Nephron (organoid): ENCODE measurements around the gene DNAAF3.
"Not testable (repeated sequence)": the region's sequence is repeated elsewhere in the genome, so short reads cannot be mapped to it uniquely, and the experiment has no call there.

Source experiments
- H3K27ac Mint-ChIP-seq, 3 experiments: 2 replicates each; pipeline ENCODE4 v1.8.0; 2020; ENCODE audit warnings: mixed read lengths in 3 of 3, mild to moderate bottlenecking in 2 of 3, moderate library complexity in 1 of 3
- H3K27me3 Mint-ChIP-seq: 2 replicates; pipeline ENCODE4 v1.8.0; 2021; ENCODE audit warnings: low read depth, mild to moderate bottlenecking, moderate library complexity, mixed read lengths
- H3K36me3 Mint-ChIP-seq: 2 replicates; pipeline ENCODE4 v1.8.0; 2020; ENCODE audit warnings: low read depth, mixed read lengths
- H3K4me1 Mint-ChIP-seq: 2 replicates; pipeline ENCODE4 v1.8.0; 2020; ENCODE audit warnings: mixed read lengths
- H3K4me3 Mint-ChIP-seq, 3 experiments: 2 replicates each; pipeline ENCODE4 v1.8.0; 2020; ENCODE audit warnings: mild to moderate bottlenecking in 3 of 3, mixed read lengths in 3 of 3, moderate library complexity in 2 of 3
- H3K9me3 Mint-ChIP-seq: 2 replicates; pipeline ENCODE4 v1.8.0; 2020; ENCODE audit warnings: mixed read lengths
- TF ChIP-seq, protein P1 (sequence below), 3 experiments: fragments of 200-600 bp; sonication (generic); IDR thresholded peaks; one replicate each; pipeline ENCODE4 v1.5.0; 2021; ENCODE audit warnings: antibody characterized with exemption in 3 of 3; ENCODE audit not compliant: unreplicated experiment in 3 of 3

Gene DNAAF3

DNA sequence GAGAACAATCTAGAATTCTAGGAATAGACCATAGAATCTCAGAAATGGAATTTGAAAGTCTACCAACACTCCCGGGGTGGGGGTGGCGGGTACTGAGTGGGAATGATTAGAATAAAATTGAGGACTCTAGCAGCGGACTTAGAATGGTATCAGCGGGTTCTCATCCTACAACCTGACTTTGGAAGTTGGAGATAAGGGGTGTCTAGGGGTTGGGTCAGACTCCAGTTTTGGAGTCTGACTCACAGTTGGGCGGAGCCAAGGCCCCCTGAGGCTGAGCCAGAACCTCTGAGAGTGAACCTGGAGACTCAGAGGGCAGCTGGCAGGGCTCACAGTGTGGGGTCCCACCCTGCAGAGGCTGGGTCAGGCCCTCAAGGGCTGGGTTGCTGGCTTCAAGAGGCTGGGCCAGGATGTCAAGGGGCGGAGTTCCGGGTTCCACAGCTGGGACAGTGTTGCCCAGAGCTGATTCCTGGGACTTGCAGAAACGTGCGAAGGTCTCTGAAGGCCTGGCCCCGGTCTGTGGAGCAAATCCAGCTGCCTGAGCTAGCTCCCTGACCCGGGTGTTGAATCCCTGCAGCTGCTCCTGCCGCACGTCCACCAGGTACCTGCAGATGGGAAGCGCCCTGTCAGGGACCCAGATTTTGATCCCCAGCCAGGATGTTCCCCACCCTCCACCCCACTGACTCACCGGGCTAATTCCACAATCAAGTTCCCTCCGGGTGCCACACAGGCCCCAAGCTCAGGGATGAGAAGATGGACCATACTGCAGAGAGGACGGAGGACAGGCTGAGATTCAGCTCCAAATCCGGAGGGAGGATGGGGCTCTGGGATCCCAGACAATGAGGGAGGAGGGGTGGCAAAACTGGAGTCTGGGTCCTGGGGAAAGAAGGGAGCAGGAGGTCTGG lies 7.3 kb downstream of the DNAAF3 start:
- TF ChIP-seq, protein P1, sequence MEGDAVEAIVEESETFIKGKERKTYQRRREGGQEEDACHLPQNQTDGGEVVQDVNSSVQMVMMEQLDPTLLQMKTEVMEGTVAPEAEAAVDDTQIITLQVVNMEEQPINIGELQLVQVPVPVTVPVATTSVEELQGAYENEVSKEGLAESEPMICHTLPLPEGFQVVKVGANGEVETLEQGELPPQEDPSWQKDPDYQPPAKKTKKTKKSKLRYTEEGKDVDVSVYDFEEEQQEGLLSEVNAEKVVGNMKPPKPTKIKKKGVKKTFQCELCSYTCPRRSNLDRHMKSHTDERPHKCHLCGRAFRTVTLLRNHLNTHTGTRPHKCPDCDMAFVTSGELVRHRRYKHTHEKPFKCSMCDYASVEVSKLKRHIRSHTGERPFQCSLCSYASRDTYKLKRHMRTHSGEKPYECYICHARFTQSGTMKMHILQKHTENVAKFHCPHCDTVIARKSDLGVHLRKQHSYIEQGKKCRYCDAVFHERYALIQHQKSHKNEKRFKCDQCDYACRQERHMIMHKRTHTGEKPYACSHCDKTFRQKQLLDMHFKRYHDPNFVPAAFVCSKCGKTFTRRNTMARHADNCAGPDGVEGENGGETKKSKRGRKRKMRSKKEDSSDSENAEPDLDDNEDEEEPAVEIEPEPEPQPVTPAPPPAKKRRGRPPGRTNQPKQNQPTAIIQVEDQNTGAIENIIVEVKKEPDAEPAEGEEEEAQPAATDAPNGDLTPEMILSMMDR (IDR thresholded peaks at IDR 0.05; ENCODE audit: unreplicated experiment in 3 of 3): no peak
- peaks cover 23% of the 10 kb centered on the region for H3K4me1 Mint-ChIP-seq

DNA sequence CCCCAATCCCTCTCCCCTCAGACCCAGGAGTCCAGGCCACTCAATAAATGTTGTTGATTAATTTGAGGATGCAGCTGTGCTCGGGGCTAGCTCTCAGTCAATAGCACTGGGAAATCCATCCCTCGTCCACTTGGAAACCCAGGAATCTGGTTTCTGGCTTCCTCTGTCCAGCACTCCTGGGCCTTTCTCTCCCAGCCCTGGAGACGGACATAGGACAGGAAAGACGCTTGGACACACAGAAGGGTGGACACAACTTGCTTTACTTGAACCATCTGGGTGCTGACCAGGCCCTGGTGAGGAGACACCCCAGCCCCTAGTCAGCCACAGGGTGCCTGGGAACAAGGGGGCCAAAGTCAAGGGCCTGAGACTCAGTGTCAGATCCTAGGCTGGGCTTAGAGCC lies 8.0 kb downstream of the DNAAF3 start:
- Mint-ChIP-seq H3K4me1 (peaks cover 26% of the 10 kb centered on the region), H3K9me3 (no peaks in the 10 kb centered on the region), H3K27ac (no peak overlapping the region), H3K36me3 (no peaks in the 10 kb centered on the region), H3K27me3 (peaks cover 26% of the 10 kb centered on the region), H3K4me3 (no peak overlapping the region)
- TF ChIP-seq, protein P1 (IDR thresholded peaks at IDR 0.05; ENCODE audit: unreplicated experiment in 3 of 3): no peak

More for the DNA sequence above, 7.3 kb downstream of the DNAAF3 start:
- no peak overlapping the region for H3K27ac Mint-ChIP-seq
- peaks cover 24% of the 10 kb centered on the region for H3K27me3 Mint-ChIP-seq
- no peak overlapping the region for H3K4me3 Mint-ChIP-seq
- no peaks in the 10 kb centered on the region for H3K36me3 Mint-ChIP-seq
- no peaks in the 10 kb centered on the region for H3K9me3 Mint-ChIP-seq

DNA sequence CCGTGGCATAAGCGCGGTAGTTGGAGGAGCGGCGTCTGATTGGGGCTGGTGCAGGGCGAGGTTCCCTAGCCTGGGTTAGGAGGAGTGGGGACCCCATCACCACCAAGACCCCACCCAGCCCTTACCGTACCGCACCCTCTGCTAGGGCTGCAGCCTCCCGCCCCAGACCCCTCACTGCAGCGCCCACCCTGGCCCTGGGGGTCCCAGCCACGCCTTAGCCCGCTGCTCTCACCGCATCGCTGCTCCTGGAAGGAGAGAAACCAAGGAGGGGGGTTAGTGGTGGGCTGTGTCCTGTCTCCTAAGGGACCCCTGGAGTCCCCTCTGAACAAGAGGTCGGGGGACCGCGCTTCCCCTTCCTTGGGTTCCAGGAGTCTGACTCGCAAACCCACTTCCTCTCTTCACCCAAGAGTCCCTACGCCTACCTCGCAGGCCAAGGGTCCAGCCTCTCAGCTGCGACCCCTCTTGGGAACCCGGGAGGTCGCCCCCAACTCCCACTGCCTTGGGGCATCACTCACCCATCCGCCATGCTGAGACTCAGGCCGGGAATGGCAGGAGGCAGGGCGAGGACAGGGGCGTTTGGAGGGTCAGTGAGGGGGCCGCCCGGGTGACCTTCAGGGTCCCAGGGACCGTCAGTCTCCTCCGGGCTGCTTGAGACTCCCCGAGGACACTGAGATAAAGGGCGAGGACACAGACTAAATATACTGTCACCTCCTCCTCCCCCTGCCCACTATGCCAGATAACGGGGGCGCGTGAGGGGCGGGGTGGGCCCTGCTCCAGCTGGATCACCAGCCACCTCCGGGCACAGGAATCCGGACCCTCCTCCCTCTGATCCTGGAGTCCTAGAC lies 9.1 kb downstream of the DNAAF3 start, which contains the start of gene TNNI3:
Gene TNNI3 (minus strand): TSS at position 669 of the 845 bp plus-strand sequence. CDS start 143 bp downstream, at position 526.
- Mint-ChIP-seq H3K27me3 (peaks cover 26% of the 10 kb centered on the region), H3K36me3 (no peaks in the 10 kb centered on the region), H3K4me1 (peaks cover 26% of the 10 kb centered on the region), H3K27ac (peak within 1 kb of the TSS in 2 of 3 experiments; percentile 13 to 69), H3K9me3 (no peaks in the 10 kb centered on the region), H3K4me3 (peak within 1 kb of the TSS; percentile 80 to 85 (median 85))
- TF ChIP-seq, protein P1 (IDR thresholded peaks at IDR 0.05; ENCODE audit: unreplicated experiment in 3 of 3): no peak

DNA sequence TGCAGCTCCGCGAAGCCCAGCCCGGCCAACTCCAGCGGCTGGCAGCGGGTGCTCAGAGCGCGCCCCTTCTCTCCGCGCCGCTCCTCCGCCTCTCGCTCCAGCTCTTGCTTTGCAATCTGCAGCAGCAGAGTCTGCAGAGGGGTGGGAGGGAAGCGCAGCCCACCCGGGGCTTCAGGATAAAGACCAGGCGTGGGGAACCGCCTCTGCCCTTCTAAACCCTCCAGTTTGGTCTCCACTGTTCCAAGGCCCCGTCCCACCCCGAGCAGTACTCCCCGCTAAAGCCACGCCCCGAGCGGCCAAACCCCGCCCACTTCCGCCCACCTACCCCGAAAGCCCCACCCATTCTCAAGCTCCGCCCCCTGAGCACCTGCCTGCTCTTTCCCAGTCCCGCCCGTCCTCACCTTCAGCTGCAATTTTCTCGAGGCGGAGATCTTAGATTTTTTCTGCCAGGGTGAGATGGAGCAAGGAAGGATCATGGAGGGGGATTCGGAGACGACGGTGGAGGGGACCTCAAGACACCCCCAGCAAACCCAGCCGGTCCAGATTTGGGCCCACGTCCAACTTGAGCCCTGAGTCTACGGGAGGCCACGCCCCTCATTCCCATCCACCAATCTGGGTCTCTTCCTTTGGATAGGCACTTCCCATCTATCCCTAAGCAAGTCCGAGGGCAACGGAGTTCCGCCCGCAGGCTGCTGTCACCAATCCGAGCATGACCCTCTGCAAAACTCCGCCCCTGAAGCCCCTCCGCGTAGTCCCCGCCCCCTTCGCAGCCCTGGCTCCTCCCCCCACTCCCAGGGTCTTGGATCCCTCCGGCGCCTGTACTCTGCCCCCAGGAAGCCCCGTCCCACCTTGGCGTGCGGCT lies 10.0 kb downstream of the DNAAF3 start:
- Mint-ChIP-seq H3K27me3 (peaks cover 27% of the 10 kb centered on the region), H3K4me1 (peaks cover 31% of the 10 kb centered on the region), H3K9me3 (no peaks in the 10 kb centered on the region), H3K4me3 (peak overlapping the region; percentile 80 to 85 (median 85)), H3K36me3 (peaks cover 1% of the 10 kb centered on the region), H3K27ac (peak overlapping the region in 2 of 3 experiments; percentile 13 to 69)
- TF ChIP-seq, protein P1 (IDR thresholded peaks at IDR 0.05; ENCODE audit: unreplicated experiment in 3 of 3): no peak

DNA sequence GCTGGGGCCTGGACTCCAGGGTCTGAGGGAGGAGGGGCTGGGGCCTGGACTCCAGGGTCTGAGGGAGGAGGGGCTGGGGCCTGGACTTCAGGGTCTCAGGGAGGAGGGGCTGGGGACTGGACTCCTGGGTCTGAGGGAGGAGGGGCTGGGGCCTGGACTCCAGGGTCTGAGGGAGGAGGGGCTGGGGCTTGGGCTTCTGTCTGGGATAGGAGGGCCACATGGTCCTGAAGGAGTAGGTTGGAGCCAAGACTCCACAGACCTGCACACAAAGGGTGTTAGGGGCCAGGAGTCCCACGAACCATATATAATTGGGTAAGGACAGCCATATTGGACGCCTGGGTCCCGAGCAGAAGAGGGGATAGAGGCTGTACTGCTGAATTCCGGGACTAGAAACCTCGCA lies 10.6 kb downstream of the DNAAF3 start:
- peak overlapping the region in 2 of 3 experiments; percentile 80 to 85 for H3K4me3 Mint-ChIP-seq
- H3K27ac Mint-ChIP-seq, H3K36me3 Mint-ChIP-seq, H3K9me3 Mint-ChIP-seq: not testable (repeated sequence)
- H3K4me1 Mint-ChIP-seq: peaks cover 35% of the 10 kb centered on the region
- H3K27me3 Mint-ChIP-seq: peaks cover 33% of the 10 kb centered on the region
